Kidney tubule cell (primary cell): ENCODE results near the gene JAK1.

Experiments
- DNase-seq: peaks from one replicate; pipeline ENCODE4 v3.0.0-alpha.2; 2018; ENCODE audit warnings: low spot score

JAK1 gene

GRCh38 chr1:64892576-64893573 is 73.5 kb downstream of the JAK1 start:
- no peak for DNase-seq

- DNase-seq, result no peak
Measured at GRCh38 chr1:64891448-64891825, 74.9 kb downstream of the JAK1 start.

- DNase-seq, result no peak
Measured at GRCh38 chr1:64890699-64891447, 75.5 kb downstream of the JAK1 start.

GRCh38 chr1:64887689-64888217 is 78.6 kb downstream of the JAK1 start:
- no peak for DNase-seq

- DNase-seq, result no peak
Measured at GRCh38 chr1:64886877-64887276, 79.5 kb downstream of the JAK1 start.

- no peak for DNase-seq
Measured at GRCh38 chr1:64885648-64886047, 80.7 kb downstream of the JAK1 start.

GRCh38 chr1:64884261-64885040 is 81.9 kb downstream of the JAK1 start:
- no peak for DNase-seq

- DNase-seq, result no peak
Measured at GRCh38 chr1:64882574-64883255, 83.6 kb downstream of the JAK1 start.

GRCh38 chr1:64881281-64881680 is 85.1 kb downstream of the JAK1 start:
- peak; percentile 66 for DNase-seq

GRCh38 chr1:64880449-64880848 is 85.9 kb downstream of the JAK1 start:
- no peak for DNase-seq

- no peak for DNase-seq
Measured at GRCh38 chr1:64878931-64879611, 87.3 kb downstream of the JAK1 start.

GRCh38 chr1:64878090-64878489 is 88.3 kb downstream of the JAK1 start:
- DNase-seq, result no peak

- DNase-seq, result no peak
Measured at GRCh38 chr1:64877598-64877997, 88.8 kb downstream of the JAK1 start.

- no peak for DNase-seq
Measured at GRCh38 chr1:64877151-64877550, 89.2 kb downstream of the JAK1 start.

GRCh38 chr1:64875606-64876005 is 90.7 kb downstream of the JAK1 start:
- DNase-seq, result no peak

- DNase-seq, result no peak
Measured at GRCh38 chr1:64875101-64875500, 91.2 kb downstream of the JAK1 start.

GRCh38 chr1:64874666-64875065 is 91.7 kb downstream of the JAK1 start:
- no peak for DNase-seq

- no peak for DNase-seq
Measured at GRCh38 chr1:64873576-64873975, 92.8 kb downstream of the JAK1 start.

- no peak for DNase-seq
Measured at GRCh38 chr1:64872067-64872466, 94.3 kb downstream of the JAK1 start.

- no peak for DNase-seq
Measured at GRCh38 chr1:64871256-64871655, 95.1 kb downstream of the JAK1 start.

GRCh38 chr1:64867266-64867665 is 99.1 kb downstream of the JAK1 start:
- DNase-seq, result no peak
